Caco-2 (cell line): Measurements from ENCODE around the gene PTPN6. TPM values are rescaled to one million over a fixed set of nuclear protein-coding genes. Genes with fewer than 3 reads are reported as not detected.

Source experiments
- BruUV-seq: library from RNA; stranded (reverse); fragments of 400-500 nt; replicated peaks from 2 replicates; lab custom pipeline; 2021; lab: Mats Ljungman, UMichigan
- CTCF ChIA-PET: fragments of 300-600 bp; sonication (Branson Sonifier 250); formaldehyde crosslinking; loops from one replicate; lab custom pipeline; 2022; ENCODE audit warnings: antibody characterized with exemption; lab: Charles Lee
- POLR2A ChIA-PET: fragments of 300-600 bp; sonication (Branson Sonifier 250); formaldehyde crosslinking; loops from one replicate; lab custom pipeline; 2022; ENCODE audit warnings: antibody characterized with exemption; lab: Charles Lee
- DNase-seq, 2 experiments: peaks; one replicate each; pipeline versions ENCODE4 v3.0.0 to v3.0.0-alpha.2; 2020 to 2022
- H3K27me3 ChIP-seq: replicated peaks from 2 replicates; pipeline ENCODE4 v1.6.0; 2011; ENCODE audit warnings: low read length; ENCODE audit not compliant: control insufficient read depth, insufficient read depth
- H3K36me3 ChIP-seq: 2 replicates; pipeline ENCODE4 v1.5.1; 2011; ENCODE audit warnings: low read length; ENCODE audit not compliant: control insufficient read depth, insufficient read depth
- H3K4me1 ChIP-seq: fragments of 250-450 bp; sonication (Bioruptor Pico); 2 replicates; pipeline ENCODE4 v1.5.1; 2020; ENCODE audit warnings: mild to moderate bottlenecking
- H3K4me3 ChIP-seq: 2 replicates; pipeline ENCODE4 v1.5.1; 2011; ENCODE audit warnings: low read depth, mild to moderate bottlenecking, control low read depth, low read length
- H3K9me3 ChIP-seq: fragments of 250-450 bp; sonication (Bioruptor Pico); 2 replicates; pipeline ENCODE4 v1.5.1; 2020; ENCODE audit warnings: mild to moderate bottlenecking, moderate library complexity
- H3K27ac Mint-ChIP-seq: one replicate; pipeline ENCODE4 v1.8.0; 2022; ENCODE audit warnings: mixed read lengths; ENCODE audit not compliant: unreplicated experiment
- H3K27me3 Mint-ChIP-seq: one replicate; pipeline ENCODE4 v1.8.0; 2022; ENCODE audit warnings: mixed read lengths; ENCODE audit not compliant: insufficient read depth, unreplicated experiment
- H3K36me3 Mint-ChIP-seq: one replicate; pipeline ENCODE4 v1.8.0; 2022; ENCODE audit warnings: mild to moderate bottlenecking, mixed read lengths; ENCODE audit not compliant: insufficient read depth, unreplicated experiment
- H3K4me1 Mint-ChIP-seq: one replicate; pipeline ENCODE4 v1.8.0; 2022; ENCODE audit warnings: low read depth, mixed read lengths; ENCODE audit not compliant: unreplicated experiment
- H3K4me3 Mint-ChIP-seq: one replicate; pipeline ENCODE4 v1.8.0; 2022; ENCODE audit warnings: mild to moderate bottlenecking, moderate library complexity, mixed read lengths; ENCODE audit not compliant: unreplicated experiment
- H3K9me3 Mint-ChIP-seq: one replicate; pipeline ENCODE4 v1.8.0; 2022; ENCODE audit warnings: mixed read lengths; ENCODE audit not compliant: unreplicated experiment
- CTCF ChIP-seq, 2 experiments: fragments of 200-600 bp in 1 of 2; IDR thresholded peaks; 1 replicate in 1 of 2; 2 replicates in 1 of 2; pipeline versions ENCODE4 v1.5.1 to v1.8.0; 2011 to 2022; ENCODE audit warnings: antibody characterized with exemption in 1 of 2, control low read depth in 1 of 2, inconsistent platforms in 1 of 2, low read depth in 1 of 2, low read length in 1 of 2, mild to moderate bottlenecking in 1 of 2, moderate library complexity in 1 of 2; ENCODE audit not compliant: insufficient read depth in 1 of 2, severe bottlenecking in 1 of 2, unreplicated experiment in 1 of 2
- intact Hi-C: fragments of 100-400 bp; cut with micrococcal nuclease; formaldehyde crosslinking; loops from one replicate; pipeline ENCODE4 v1.10.0; 2022; ENCODE audit not compliant: unreplicated experiment
- total RNA-seq: library from RNA; stranded (reverse); gene quantifications from 2 replicates; pipeline ENCODE4 v1.2.3, GENCODE V29; 2022

Gene PTPN6
- total RNA-seq, 1 experiment from 2014 or later, result 43.9 TPM

- H3K4me1 Mint-ChIP-seq, result peaks cover 37% of the 10 kb centered on the region
- no peak overlapping the region for H3K27ac Mint-ChIP-seq
- Histone ChIP-seq H3K4me3 (no peak overlapping the region), H3K9me3 (no peaks in the 10 kb centered on the region), H3K4me1 (peaks cover 23% of the 10 kb centered on the region), H3K36me3 (no peaks in the 10 kb centered on the region), H3K27me3 (no peaks in the 10 kb centered on the region)
- no peaks in the 10 kb centered on the region for H3K9me3 Mint-ChIP-seq
- no peaks in the 10 kb centered on the region for H3K27me3 Mint-ChIP-seq
- DNase-seq, result no peak
- intact Hi-C loops, result loop anchor here (1.0 to 2.0 kb wide), 4 partner anchors 14 to 55 kb away; partner anchors contain the start of gene C12orf57
- ChIA-PET POLR2A (interaction anchor here (0.9 kb wide), 1 partner anchor 57 kb away, joined by 3 read pairs; no protein-coding TSS in a partner anchor), CTCF (interaction anchor here (1.0 to 3.1 kb wide), 3 partner anchors 11 to 55 kb away, joined by 3 to 23 read pairs (median 3); no protein-coding TSS in a partner anchor)
- TF ChIP-seq CTCF (IDR thresholded peaks at IDR 0.05; ENCODE audit: insufficient read depth in 1 of 2, low read depth in 1 of 2, low read length in 1 of 2, severe bottlenecking in 1 of 2, unreplicated experiment in 1 of 2), result no peak
- H3K4me3 Mint-ChIP-seq, result no peak overlapping the region
- H3K36me3 Mint-ChIP-seq, result peaks cover 11% of the 10 kb centered on the region
- BruUV-seq, result no TSS peak
Measured at GRCh38 chr12:6923851-6924250, 27.3 kb upstream of the PTPN6 start.

GRCh38 chr12:6925239-6925539, 26.0 kb upstream of the PTPN6 start:
- no peak for TF ChIP-seq CTCF (IDR thresholded peaks at IDR 0.05; ENCODE audit: insufficient read depth in 1 of 2, low read depth in 1 of 2, low read length in 1 of 2, severe bottlenecking in 1 of 2, unreplicated experiment in 1 of 2)
- Histone ChIP-seq H3K27me3 (no peaks in the 10 kb centered on the region), H3K9me3 (no peaks in the 10 kb centered on the region), H3K4me3 (no peak overlapping the region), H3K36me3 (no peaks in the 10 kb centered on the region), H3K4me1 (peaks cover 37% of the 10 kb centered on the region)
- POLR2A ChIA-PET, result interaction anchor here (0.5 to 2.9 kb wide), 5 partner anchors 12 to 437 kb away, joined by 3 to 22 read pairs (median 8); partner anchors contain the start of genes C12orf57 and RNU7-1
- no TSS peak for BruUV-seq
- CTCF ChIA-PET, result interaction anchor here (0.6 to 5.7 kb wide), 14 partner anchors 12 to 188 kb away, joined by 3 to 56 read pairs (median 4); partner anchors contain the start of genes C12orf57, GPR162 and RNU7-1
- Mint-ChIP-seq H3K9me3 (no peaks in the 10 kb centered on the region), H3K36me3 (peaks cover 13% of the 10 kb centered on the region), H3K4me1 (peaks cover 50% of the 10 kb centered on the region), H3K27me3 (no peaks in the 10 kb centered on the region), H3K4me3 (peak overlapping the region; percentile 71), H3K27ac (peak overlapping the region; percentile 20)
- no peak for DNase-seq
- intact Hi-C loops, result loop anchor here (2.0 kb wide), 1 partner anchor 56 kb away; no protein-coding TSS in a partner anchor

GRCh38 chr12:6925540-6926279, 25.4 kb upstream of the PTPN6 start:
- H3K27ac Mint-ChIP-seq, result no peak overlapping the region
- H3K36me3 Mint-ChIP-seq, result peaks cover 13% of the 10 kb centered on the region
- no TSS peak for BruUV-seq
- Histone ChIP-seq H3K36me3 (no peaks in the 10 kb centered on the region), H3K4me1 (peaks cover 40% of the 10 kb centered on the region), H3K4me3 (no peak overlapping the region), H3K9me3 (no peaks in the 10 kb centered on the region), H3K27me3 (no peaks in the 10 kb centered on the region)
- DNase-seq, result peak in 1 of 2 experiments; percentile 45
- no peaks in the 10 kb centered on the region for H3K9me3 Mint-ChIP-seq
- peaks cover 55% of the 10 kb centered on the region for H3K4me1 Mint-ChIP-seq
- TF ChIP-seq CTCF (IDR thresholded peaks at IDR 0.05; ENCODE audit: insufficient read depth in 1 of 2, low read depth in 1 of 2, low read length in 1 of 2, severe bottlenecking in 1 of 2, unreplicated experiment in 1 of 2), result no peak
- intact Hi-C loops, result loop anchor here (2.0 kb wide), 1 partner anchor 57 kb away; no protein-coding TSS in a partner anchor
- no peaks in the 10 kb centered on the region for H3K27me3 Mint-ChIP-seq
- CTCF ChIA-PET, result interaction anchor here (0.6 to 5.7 kb wide), 14 partner anchors 13 to 202 kb away, joined by 3 to 56 read pairs (median 4); partner anchors contain the start of genes C12orf57, COPS7A, GPR162 and RNU7-1
- H3K4me3 Mint-ChIP-seq, result peak overlapping the region; percentile 71
- POLR2A ChIA-PET, result interaction anchor here (0.5 to 2.9 kb wide), 6 partner anchors 12 to 437 kb away, joined by 3 to 22 read pairs (median 7); partner anchors contain the start of genes C12orf57 and RNU7-1
